MCF 10A (cell line): Measurements from ENCODE around the gene KCNC1. TPM values are rescaled to one million over a fixed set of nuclear protein-coding genes. Genes with fewer than 3 reads are reported as not detected.

Experiments
- BruUV-seq: library from RNA; stranded (reverse); fragments of 400-500 nt; replicated peaks from 2 replicates; lab custom pipeline; 2021; lab: Mats Ljungman, UMichigan
- CTCF ChIA-PET: fragments of 300-600 bp; sonication (Branson Sonifier 250); formaldehyde crosslinking; extraction: SDS; loops from one replicate; lab custom pipeline; 2021; ENCODE audit warnings: antibody characterized with exemption, inconsistent platforms; lab: Yijun Ruan, JAX
- POLR2A ChIA-PET: fragments of 300-600, 350-650 bp; sonication (Branson Sonifier 250); formaldehyde crosslinking; extraction: SDS; loops from one replicate; lab custom pipeline; 2020; ENCODE audit warnings: antibody characterized with exemption, inconsistent platforms; lab: Yijun Ruan, JAX
- DNase-seq: peaks from one replicate; pipeline ENCODE4 v3.0.0-alpha.2; 2018; ENCODE audit not compliant: unreplicated experiment
- H3K27ac Mint-ChIP-seq: one replicate; pipeline ENCODE4 v1.8.0; 2022; ENCODE audit warnings: mild to moderate bottlenecking, low read depth, mixed read lengths; ENCODE audit not compliant: unreplicated experiment
- H3K27me3 Mint-ChIP-seq: one replicate; pipeline ENCODE4 v1.8.0; 2022; ENCODE audit warnings: mixed read lengths; ENCODE audit not compliant: insufficient read depth, unreplicated experiment
- H3K36me3 Mint-ChIP-seq: one replicate; pipeline ENCODE4 v1.8.0; 2022; ENCODE audit warnings: mild to moderate bottlenecking, moderate library complexity, mixed read lengths; ENCODE audit not compliant: insufficient read depth, unreplicated experiment
- H3K4me1 Mint-ChIP-seq: one replicate; pipeline ENCODE4 v1.8.0; 2022; ENCODE audit warnings: mixed read lengths; ENCODE audit not compliant: insufficient read depth, unreplicated experiment
- H3K4me3 Mint-ChIP-seq: one replicate; pipeline ENCODE4 v1.8.0; 2022; ENCODE audit warnings: mild to moderate bottlenecking, moderate library complexity, mixed read lengths; ENCODE audit not compliant: unreplicated experiment
- H3K9me3 Mint-ChIP-seq: one replicate; pipeline ENCODE4 v1.8.0; 2022; ENCODE audit warnings: mixed read lengths; ENCODE audit not compliant: unreplicated experiment
- intact Hi-C: fragments of 100-400 bp; cut with micrococcal nuclease; formaldehyde crosslinking; loops from 2 replicates; pipeline ENCODE4 v1.14.1; 2022
- total RNA-seq: library from RNA; stranded (reverse); gene quantifications from 2 replicates; pipeline ENCODE4 v1.2.3, GENCODE V29; 2022
- TF ChIP-seq, protein P1 (sequence below): fragments of 200-600 bp; IDR thresholded peaks from one replicate; pipeline ENCODE4 v1.8.0; 2022; ENCODE audit warnings: antibody characterized with exemption, mild to moderate bottlenecking; ENCODE audit not compliant: unreplicated experiment

The KCNC1 gene
- total RNA-seq, 1 experiment from 2014 or later, result not detected

DNA sequence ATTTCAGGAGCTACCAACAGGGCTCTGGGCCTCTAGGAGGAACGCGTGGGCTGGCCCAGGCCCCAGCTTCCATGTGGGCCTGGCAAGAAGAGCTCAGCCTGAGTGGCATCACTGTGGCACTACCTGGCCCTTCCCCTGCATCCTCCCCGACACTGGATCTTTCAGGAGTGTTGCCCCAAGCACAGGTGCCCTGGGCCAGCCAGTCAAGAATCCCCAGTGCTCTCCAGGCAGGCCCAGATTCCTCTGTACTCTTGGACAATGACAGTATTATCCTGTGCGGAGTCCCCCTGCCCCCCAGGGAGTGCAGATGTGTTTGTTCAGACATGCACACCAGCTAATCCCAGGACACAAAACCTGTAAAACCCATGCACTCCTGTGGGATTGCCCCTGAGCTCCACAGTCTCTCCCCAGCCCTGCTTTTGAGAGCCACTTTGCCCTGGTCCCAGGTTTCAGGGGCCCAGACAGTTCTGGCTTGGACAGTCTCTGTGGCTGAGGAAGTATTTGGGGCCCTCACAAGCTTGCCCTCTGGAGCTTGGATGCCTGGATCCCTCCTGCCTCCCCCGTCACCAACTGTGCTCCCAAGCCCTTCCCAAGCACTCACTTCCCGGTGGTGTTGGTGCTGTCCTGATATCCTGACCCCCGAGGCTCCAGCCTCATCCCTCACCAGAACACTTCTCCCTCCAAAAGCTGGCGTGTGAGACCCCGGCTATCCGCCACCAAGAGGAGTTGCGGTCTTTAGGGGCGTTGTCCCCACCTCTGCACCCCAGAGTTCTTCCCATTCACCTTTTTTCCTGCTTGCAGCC, 39.9 kb downstream of the KCNC1 start:
- intact Hi-C loops, result no loop called here
- DNase-seq, result no peak

DNA sequence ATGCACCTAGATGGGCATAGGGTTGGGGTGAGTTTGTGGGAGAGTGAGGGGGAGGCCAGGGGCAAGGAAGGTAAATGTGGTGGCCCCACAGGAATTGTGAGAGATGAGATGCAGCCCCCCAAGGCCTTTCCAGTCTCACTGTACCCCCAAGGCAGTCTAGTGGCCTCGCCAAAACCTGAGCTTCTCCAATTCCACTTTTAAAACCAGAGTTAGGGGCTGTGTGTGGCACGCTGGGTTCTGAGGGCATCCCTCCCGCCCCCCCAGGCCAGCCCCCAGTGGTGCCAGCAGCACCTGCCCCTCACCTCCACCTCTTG, 40.4 kb downstream of the KCNC1 start:
- intact Hi-C loops, result no loop called here
- TF ChIP-seq, protein P1, sequence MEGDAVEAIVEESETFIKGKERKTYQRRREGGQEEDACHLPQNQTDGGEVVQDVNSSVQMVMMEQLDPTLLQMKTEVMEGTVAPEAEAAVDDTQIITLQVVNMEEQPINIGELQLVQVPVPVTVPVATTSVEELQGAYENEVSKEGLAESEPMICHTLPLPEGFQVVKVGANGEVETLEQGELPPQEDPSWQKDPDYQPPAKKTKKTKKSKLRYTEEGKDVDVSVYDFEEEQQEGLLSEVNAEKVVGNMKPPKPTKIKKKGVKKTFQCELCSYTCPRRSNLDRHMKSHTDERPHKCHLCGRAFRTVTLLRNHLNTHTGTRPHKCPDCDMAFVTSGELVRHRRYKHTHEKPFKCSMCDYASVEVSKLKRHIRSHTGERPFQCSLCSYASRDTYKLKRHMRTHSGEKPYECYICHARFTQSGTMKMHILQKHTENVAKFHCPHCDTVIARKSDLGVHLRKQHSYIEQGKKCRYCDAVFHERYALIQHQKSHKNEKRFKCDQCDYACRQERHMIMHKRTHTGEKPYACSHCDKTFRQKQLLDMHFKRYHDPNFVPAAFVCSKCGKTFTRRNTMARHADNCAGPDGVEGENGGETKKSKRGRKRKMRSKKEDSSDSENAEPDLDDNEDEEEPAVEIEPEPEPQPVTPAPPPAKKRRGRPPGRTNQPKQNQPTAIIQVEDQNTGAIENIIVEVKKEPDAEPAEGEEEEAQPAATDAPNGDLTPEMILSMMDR, result no peak
- Mint-ChIP-seq H3K4me1 (no peaks in the 10 kb centered on the region), H3K36me3 (no peaks in the 10 kb centered on the region), H3K27me3 (peaks cover 10% of the 10 kb centered on the region), H3K9me3 (no peaks in the 10 kb centered on the region), H3K27ac (peak overlapping the region; percentile 53), H3K4me3 (no peak overlapping the region)
- BruUV-seq, result no TSS peak
- no peak for DNase-seq
- POLR2A ChIA-PET, result no interaction called here
- CTCF ChIA-PET, result interaction anchor here (0.6 kb wide), 1 partner anchor 12 kb away, joined by 3 read pairs; no protein-coding TSS in a partner anchor

More for the DNA sequence above, 39.9 kb downstream of the KCNC1 start:
- CTCF ChIA-PET, result interaction anchor here (1.5 to 1.8 kb wide), 3 partner anchors 12 to 205 kb away, joined by 4 to 10 read pairs (median 4); no protein-coding TSS in a partner anchor
- Mint-ChIP-seq H3K27me3 (peaks cover 10% of the 10 kb centered on the region), H3K4me1 (no peaks in the 10 kb centered on the region), H3K9me3 (no peaks in the 10 kb centered on the region), H3K36me3 (no peaks in the 10 kb centered on the region), H3K4me3 (no peak overlapping the region), H3K27ac (no peak overlapping the region)
- POLR2A ChIA-PET, result interaction anchor here (0.6 kb wide), 1 partner anchor 212 kb away, joined by 3 read pairs; no protein-coding TSS in a partner anchor
- TF ChIP-seq, protein P1, result no peak
- BruUV-seq, result no TSS peak

DNA sequence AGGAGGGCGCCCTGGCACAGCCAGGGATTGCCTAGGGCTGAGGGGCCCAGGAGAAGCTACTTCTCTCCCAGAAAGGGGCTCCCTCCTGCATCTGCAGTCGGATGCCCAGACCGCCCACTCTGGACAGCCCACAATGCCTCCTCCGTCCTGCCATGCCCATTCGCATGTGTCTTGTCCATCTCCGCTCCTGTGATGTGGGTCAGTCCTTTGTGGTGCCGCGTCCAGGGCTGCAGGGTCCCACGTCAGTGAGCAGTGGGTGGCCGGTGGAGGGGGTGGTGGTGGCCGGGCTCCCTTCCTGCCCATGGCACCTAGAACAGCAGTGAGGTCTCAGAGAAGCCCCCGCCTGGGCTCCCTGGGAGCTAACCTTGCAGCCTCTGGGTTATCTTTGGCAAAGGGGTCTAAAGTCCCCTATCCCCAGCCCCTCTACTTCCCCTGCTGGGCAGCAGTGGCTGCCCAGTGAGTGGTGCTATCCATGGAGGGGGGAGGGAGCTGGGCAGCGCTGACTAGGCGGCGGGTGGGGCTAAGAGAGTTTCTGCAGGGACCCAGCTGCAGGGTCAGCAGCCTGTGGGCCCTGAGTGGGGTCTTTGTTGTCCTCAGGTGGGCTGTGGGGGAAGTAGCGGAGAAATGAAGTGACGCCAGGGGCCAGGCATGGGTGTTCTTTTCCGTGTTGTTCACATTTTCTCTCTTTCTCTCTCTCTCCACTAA, 41.1 kb downstream of the KCNC1 start:
- no peak overlapping the region for H3K4me3 Mint-ChIP-seq
- H3K9me3 Mint-ChIP-seq, result no peaks in the 10 kb centered on the region
- ChIA-PET CTCF (interaction anchor here (0.6 kb wide), 1 partner anchor 13 kb away, joined by 3 read pairs; no protein-coding TSS in a partner anchor), POLR2A (no interaction called here)
- intact Hi-C loops, result no loop called here
- H3K27ac Mint-ChIP-seq, result peak overlapping the region; percentile 53
- no peaks in the 10 kb centered on the region for H3K4me1 Mint-ChIP-seq
- no peak for DNase-seq
- no TSS peak for BruUV-seq
- TF ChIP-seq, protein P1, result no peak
- H3K36me3 Mint-ChIP-seq, result no peaks in the 10 kb centered on the region
- peaks cover 10% of the 10 kb centered on the region for H3K27me3 Mint-ChIP-seq

DNA sequence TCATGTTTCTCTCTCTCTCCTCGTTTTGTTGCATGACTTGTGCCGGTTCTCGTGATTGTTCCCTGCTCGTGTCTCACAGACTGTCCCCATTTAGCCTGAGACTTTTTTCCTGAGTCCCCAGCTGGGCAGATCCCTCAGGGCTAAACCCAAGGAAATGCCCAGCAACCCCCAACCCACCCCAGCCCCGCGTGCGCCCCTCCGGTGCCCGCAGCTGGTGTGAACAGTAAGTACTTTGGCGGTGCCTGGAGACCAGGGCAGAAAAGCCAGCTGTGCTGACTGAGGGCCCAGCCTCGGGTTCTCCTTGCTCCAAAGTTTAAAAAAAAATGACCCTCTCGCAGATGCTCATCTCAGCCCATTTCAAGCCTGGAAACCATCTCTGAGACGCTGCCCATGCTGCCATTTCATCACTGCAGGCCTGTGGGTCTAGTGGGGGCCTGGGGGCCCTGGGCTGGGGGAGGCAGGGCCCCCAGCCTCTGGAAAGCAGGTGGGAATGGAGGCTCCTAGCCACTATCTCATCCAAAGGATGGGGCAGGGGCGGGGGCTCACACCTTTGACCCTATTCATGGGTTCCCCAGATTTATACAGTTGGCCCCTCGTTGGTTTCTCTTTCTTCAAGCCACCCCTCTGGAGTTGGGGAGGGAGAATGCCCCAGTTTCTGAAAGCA, 41.8 kb downstream of the KCNC1 start:
- H3K4me1 Mint-ChIP-seq, result no peaks in the 10 kb centered on the region
- peaks cover 10% of the 10 kb centered on the region for H3K27me3 Mint-ChIP-seq
- CTCF ChIA-PET, result no interaction called here
- no peak overlapping the region for H3K4me3 Mint-ChIP-seq
- BruUV-seq, result no TSS peak
- H3K27ac Mint-ChIP-seq, result no peak overlapping the region
- no peaks in the 10 kb centered on the region for H3K36me3 Mint-ChIP-seq
- POLR2A ChIA-PET, result no interaction called here
- intact Hi-C loops, result no loop called here
- TF ChIP-seq, protein P1, result no peak
- no peaks in the 10 kb centered on the region for H3K9me3 Mint-ChIP-seq
- no peak for DNase-seq
